SK-N-MC (cell line): Measurements from ENCODE around the gene KCNMA1.

Source experiments
- EZH2 ChIP-seq: fragments of 200-600 bp; sonication (generic); IDR thresholded peaks from one replicate; pipeline ENCODE4 v1.6.1; 2017; ENCODE audit warnings: antibody characterized with exemption
- FOXP2 ChIP-seq: optimal IDR thresholded peaks from 2 replicates; pipeline ENCODE3; 2011; ENCODE audit warnings: mild to moderate bottlenecking, moderate library complexity; ENCODE audit not compliant: insufficient read depth; ENCODE audit errors: extremely low read length, control extremely low read depth
- POLR2AphosphoS5 ChIP-seq: IDR thresholded peaks from 2 replicates; pipeline ENCODE4 v1.6.1; 2012; ENCODE audit warnings: mild to moderate bottlenecking, low read depth, low read length, borderline replicate concordance

DNA sequence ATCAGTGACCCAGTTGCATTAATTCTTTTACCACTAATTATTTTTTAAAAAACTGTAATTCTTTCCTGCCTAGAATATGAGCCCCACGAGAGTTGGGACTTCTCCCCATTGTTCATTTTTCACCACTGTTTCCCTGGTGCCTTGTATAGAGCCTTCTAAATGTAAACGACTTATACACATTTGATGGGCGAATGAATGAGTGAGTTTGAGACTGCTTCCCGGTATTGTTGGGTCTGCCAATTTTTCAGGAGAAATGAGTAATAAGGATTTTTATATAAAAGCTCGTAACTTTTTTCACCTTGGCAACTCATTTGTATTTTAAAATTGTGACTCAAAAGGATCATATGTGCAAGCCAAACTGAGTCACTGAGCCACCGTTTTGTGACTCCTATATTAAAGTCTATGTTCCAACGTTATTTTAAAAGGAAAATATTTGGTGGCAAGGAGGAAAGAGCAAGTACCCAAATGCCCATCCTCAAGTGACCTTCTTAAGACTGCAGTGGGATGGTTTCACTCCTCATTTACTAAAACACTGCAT, 621.3 kb downstream of the KCNMA1 start:
- no peak for TF ChIP-seq POLR2AphosphoS5
- TF ChIP-seq EZH2 = no peak
- TF ChIP-seq FOXP2 = no peak
